GM18505 (cell line): ENCODE data around the gene KDM6A.
"Not testable (repeated sequence)": the region's sequence is repeated elsewhere in the genome, so short reads cannot be mapped to it uniquely, and the experiment has no call there.

ENCODE experiments used
- ATAC-seq: cut with Tn5 transposase; IDR thresholded peaks from one replicate; pipeline ENCODE4 v1.9.1; 2021; ENCODE audit not compliant: unreplicated experiment
- POLR2A ChIP-seq: IDR thresholded peaks from 4 replicates; pipeline ENCODE4 v1.6.1; 2011; ENCODE audit warnings: borderline replicate concordance; ENCODE audit not compliant: insufficient read depth, insufficient read length; ENCODE audit errors: extremely low read depth

Gene KDM6A

DNA sequence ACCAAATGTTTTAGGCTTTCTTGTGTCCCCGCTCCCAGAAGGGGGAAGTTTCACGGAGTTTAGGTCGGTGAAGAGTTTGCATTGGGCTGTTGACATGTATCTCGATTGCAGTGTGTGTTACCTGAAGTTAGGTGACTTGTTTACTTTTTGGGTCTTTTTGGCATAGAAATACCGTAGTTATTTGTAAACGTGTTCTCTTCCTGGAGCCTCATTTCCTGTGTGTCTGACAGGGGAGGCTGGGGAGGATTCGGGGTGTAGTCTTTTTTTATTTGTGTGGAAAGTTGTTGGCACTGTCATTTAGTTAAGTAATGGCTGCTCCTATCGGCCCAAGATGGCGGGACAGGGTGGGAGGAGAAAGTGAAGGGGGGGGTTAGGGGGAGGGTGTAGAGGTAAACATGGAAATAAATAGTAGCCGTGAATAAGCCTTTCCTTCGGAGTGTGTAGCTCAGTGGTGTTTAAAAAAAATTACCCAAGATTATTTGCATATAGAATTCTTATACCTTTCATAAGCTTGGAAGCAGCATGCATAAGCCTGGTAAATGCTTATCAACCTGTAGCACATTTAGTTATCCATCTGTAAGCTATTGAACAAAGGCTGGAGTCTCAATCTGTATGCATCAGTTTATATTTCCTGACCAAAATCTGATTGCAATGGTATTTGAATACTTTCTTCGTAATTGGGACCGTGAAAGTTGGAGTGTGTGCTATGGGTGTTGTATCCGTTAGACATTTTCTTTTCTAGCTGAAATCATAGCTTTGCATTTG lies 1.6 kb downstream of the KDM6A start:
- ATAC-seq, result no peak
- no peak for TF ChIP-seq POLR2A

GRCh38 chrX:44875185-44875489 lies 2.1 kb downstream of the KDM6A start:
- no peak for TF ChIP-seq POLR2A
- ATAC-seq, result no peak

- TF ChIP-seq POLR2A, result no peak
- no peak for ATAC-seq
Measured at GRCh38 chrX:44876086-44876485, 3.1 kb downstream of the KDM6A start.

GRCh38 chrX:44876767-44877166 lies 3.8 kb downstream of the KDM6A start:
- ATAC-seq, result no peak

GRCh38 chrX:44878780-44879179 lies 5.8 kb downstream of the KDM6A start:
- no peak for ATAC-seq
- no peak for TF ChIP-seq POLR2A

More at GRCh38 chrX:44876767-44877166, 3.8 kb downstream of the KDM6A start:
- TF ChIP-seq POLR2A, result no peak

DNA sequence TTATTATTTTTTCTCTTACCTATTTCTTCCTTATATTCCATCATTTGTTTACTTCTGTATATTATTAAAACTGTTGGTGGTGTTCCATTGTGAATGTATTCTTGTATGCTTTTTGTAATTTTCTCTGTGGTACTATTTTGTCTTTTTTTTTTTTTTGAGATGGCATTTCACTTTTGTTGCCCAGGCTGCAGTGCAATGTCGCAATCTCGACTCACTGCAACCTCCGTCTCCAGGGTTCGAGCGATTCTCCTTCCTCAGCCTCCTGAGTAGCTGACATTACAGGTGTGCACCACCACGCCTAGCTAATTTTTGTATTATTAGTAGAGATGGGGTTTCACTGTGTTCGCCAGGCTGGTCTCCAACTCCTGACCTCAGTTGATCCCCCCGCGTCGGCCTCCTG lies 8.6 kb downstream of the KDM6A start:
- no peak for ATAC-seq
- TF ChIP-seq POLR2A, result no peak

DNA sequence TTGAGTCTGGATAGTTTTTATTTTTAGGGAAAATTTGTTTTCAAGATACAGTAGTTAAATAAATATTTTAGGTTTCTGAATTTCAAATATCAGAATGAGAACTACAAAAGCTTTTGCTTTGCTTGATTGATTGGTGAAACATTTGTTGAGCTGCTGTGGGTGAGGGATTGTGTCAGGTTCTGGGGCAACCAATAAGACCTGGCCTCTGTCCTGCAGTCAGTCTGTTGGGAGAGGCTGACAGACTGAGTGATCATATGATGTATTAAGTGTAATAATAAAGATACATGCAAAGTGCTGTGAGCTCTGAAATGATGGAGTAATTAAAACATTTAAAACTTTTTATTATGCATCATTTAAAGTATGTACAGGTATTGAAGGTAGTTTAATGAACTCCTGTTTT lies 9.6 kb downstream of the KDM6A start:
- no peak for ATAC-seq
- TF ChIP-seq POLR2A, result no peak

DNA sequence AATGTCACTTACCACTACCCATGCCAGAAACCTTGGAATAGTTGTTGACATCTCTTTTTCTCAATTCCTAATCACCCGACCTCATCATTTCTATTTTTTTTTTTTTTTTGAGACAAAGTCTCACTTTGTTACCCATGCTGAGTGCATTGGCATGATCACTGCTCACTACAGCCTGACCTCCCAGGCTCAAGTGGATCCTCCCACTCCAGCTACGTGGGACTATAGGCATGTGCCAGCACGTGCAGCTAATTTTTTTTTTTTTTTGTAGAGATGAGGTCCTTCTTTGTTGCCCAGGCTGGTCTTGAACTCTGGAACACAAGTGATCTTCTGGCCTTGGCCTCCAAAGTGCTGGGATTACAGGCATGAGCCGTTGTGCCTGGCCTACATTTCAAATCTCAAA lies 12.0 kb downstream of the KDM6A start:
- TF ChIP-seq POLR2A, result no peak
- ATAC-seq, result no peak

- TF ChIP-seq POLR2A, result no peak
- ATAC-seq, result no peak
Measured at GRCh38 chrX:44889824-44890223, 16.8 kb downstream of the KDM6A start.

- no peak for ATAC-seq
- no peak for TF ChIP-seq POLR2A
Measured at GRCh38 chrX:44890247-44890646, 17.3 kb downstream of the KDM6A start.

DNA sequence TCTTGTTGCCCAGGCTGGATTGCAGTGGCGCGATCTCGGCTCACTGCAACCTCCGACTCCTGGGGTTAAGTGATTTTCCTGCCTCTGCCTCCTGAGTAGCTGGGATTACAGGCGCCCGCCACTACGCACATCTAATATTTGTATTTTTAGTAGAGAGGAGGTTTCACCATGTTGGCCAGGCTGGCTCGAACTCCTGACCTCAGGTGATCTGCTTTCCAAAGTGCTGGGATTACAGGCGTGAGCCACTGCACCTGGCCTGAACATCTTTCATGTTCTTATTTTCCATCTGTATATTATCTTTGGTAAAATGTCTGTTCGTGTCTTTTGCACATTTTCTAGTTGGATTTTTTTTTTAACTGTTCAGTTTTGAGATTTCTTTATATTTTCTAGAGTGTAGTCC lies 17.7 kb downstream of the KDM6A start:
- not testable (repeated sequence) for ATAC-seq

- TF ChIP-seq POLR2A, result no peak
- ATAC-seq, result no peak
Measured at GRCh38 chrX:44891642-44892041, 18.7 kb downstream of the KDM6A start.

- TF ChIP-seq POLR2A, result no peak
- no peak for ATAC-seq
Measured at GRCh38 chrX:44896876-44897186, 23.8 kb downstream of the KDM6A start.

DNA sequence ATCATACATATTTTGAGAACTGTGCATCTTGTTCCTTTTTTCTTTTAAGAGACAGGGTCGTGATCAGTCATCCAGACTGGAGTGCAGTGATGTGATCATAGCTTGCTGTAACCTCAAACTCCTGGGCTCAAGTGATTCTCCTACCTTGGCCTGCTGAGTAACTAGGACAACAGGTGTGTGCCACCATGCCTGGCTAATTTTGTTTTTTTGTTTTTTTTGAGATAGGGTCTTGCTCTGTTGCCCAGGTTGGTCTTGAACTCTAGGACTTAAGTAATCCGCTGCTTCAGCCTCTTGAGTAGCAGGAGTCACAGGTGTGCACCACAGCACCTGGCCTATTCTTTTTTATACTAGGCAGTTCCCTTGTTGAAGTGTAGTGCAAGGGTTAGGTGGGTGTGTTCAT lies 24.6 kb downstream of the KDM6A start:
- no peak for TF ChIP-seq POLR2A
- no peak for ATAC-seq
